ENCODE data around the gene HEBP2.
"Not testable (repeated sequence)": the region's sequence is repeated elsewhere in the genome, so short reads cannot be mapped to it uniquely, and the experiment has no call there.

HEBP2 gene

GRCh38 chr6:138424004-138424904, 20.2 kb downstream of the HEBP2 start:
- DNase-seq, result no peak

- not testable (repeated sequence) for DNase-seq
These were observed 21.2 kb downstream of the HEBP2 start for GRCh38 chr6:138425256-138425655.

GRCh38 chr6:138426500-138427123, 22.6 kb downstream of the HEBP2 start:
- no peak for DNase-seq

- no peak for DNase-seq
These were observed 23.7 kb downstream of the HEBP2 start for GRCh38 chr6:138427701-138428100.

- DNase-seq, result no peak
These were observed 25.0 kb downstream of the HEBP2 start for GRCh38 chr6:138428944-138429598.

GRCh38 chr6:138429761-138430160, 25.7 kb downstream of the HEBP2 start:
- no peak for DNase-seq

- DNase-seq, result no peak
These were observed 26.5 kb downstream of the HEBP2 start for GRCh38 chr6:138430361-138431145.

- DNase-seq, result no peak
These were observed 27.4 kb downstream of the HEBP2 start for GRCh38 chr6:138431256-138432062.

GRCh38 chr6:138432063-138432356, 28.0 kb downstream of the HEBP2 start:
- no peak for DNase-seq

- DNase-seq, result no peak
These were observed 30.1 kb downstream of the HEBP2 start for GRCh38 chr6:138434096-138434495.

GRCh38 chr6:138434925-138435324, 30.9 kb downstream of the HEBP2 start:
- DNase-seq, result no peak

- no peak for DNase-seq
These were observed 35.5 kb downstream of the HEBP2 start for GRCh38 chr6:138439546-138439945.

GRCh38 chr6:138440296-138440695, 36.3 kb downstream of the HEBP2 start:
- DNase-seq, result no peak

GRCh38 chr6:138440758-138441357, 36.8 kb downstream of the HEBP2 start:
- no peak for DNase-seq

- DNase-seq, result no peak
These were observed 37.9 kb downstream of the HEBP2 start for GRCh38 chr6:138441965-138442364.

GRCh38 chr6:138442663-138443062, 38.6 kb downstream of the HEBP2 start:
- no peak for DNase-seq

GRCh38 chr6:138443979-138444378, 40.0 kb downstream of the HEBP2 start:
- no peak for DNase-seq

- DNase-seq, result no peak
These were observed 42.8 kb downstream of the HEBP2 start for GRCh38 chr6:138446821-138447220.

- DNase-seq, result no peak
These were observed 46.4 kb downstream of the HEBP2 start for GRCh38 chr6:138450445-138450844.

GRCh38 chr6:138451043-138451442, 47.0 kb downstream of the HEBP2 start:
- DNase-seq, result no peak

GRCh38 chr6:138454981-138455706, 51.1 kb downstream of the HEBP2 start:
- peak; percentile 61 for DNase-seq

Measured in activated CD4-positive, alpha-beta T cell treated with anti-CD3 and anti-CD28 coated beads for 48 hours (primary cell).